CD4-positive, CD25-positive, alpha-beta regulatory T cell (primary cell): ENCODE data around the gene ZFR2. TPM values are rescaled to one million over a fixed set of nuclear protein-coding genes. Genes with fewer than 3 reads are reported as not detected.

Experiments used
- ATAC-seq, 2 donors: fragments of 150-1000 bp; cut with Tn5 transposase; one replicate each; pipeline ENCODE4 v1.10.0; 2021; ENCODE audit warnings: low read depth in 2 of 2, moderate number of reproducible peaks in 2 of 2, moderate library complexity in 1 of 2
- DNase-seq, 3 donors: peaks; one replicate each; pipeline versions ENCODE4 v3.0.0 to v3.0.0-alpha.2; 2012 to 2022; ENCODE audit warnings: mixed read lengths in 1 of 3
- H3K27ac ChIP-seq: one replicate; pipeline ENCODE4 v1.7.0; 2013; ENCODE audit warnings: mild to moderate bottlenecking, low read length; ENCODE audit not compliant: insufficient read depth, poor library complexity, severe bottlenecking
- H3K27me3 ChIP-seq: one replicate; pipeline ENCODE4 v1.7.0; 2013; ENCODE audit warnings: low read length; ENCODE audit not compliant: control insufficient read depth, insufficient read depth
- H3K36me3 ChIP-seq: one replicate; pipeline ENCODE4 v1.7.0; 2013; ENCODE audit warnings: mild to moderate bottlenecking, low read length, moderate library complexity; ENCODE audit not compliant: control insufficient read depth, insufficient read depth
- H3K4me1 ChIP-seq: 2 replicates; pipeline ENCODE4 v1.7.0; 2013; ENCODE audit warnings: mild to moderate bottlenecking, low read length; ENCODE audit not compliant: insufficient read depth, control insufficient read depth, poor library complexity, severe bottlenecking
- H3K4me3 ChIP-seq: one replicate; pipeline ENCODE4 v1.7.0; 2013; ENCODE audit warnings: low read depth, mild to moderate bottlenecking, low read length, moderate library complexity
- H3K9me3 ChIP-seq, 2 experiments: 1 replicate in 1 of 2; 2 replicates in 1 of 2; pipeline ENCODE4 v1.7.0; 2013; ENCODE audit warnings: low read length in 2 of 2, mild to moderate bottlenecking in 1 of 2, moderate library complexity in 1 of 2; ENCODE audit not compliant: control insufficient read depth in 2 of 2
- H3K27ac Mint-ChIP-seq, 3 donors: one replicate each; pipeline ENCODE4 v1.8.0; 2020 to 2022; ENCODE audit warnings: mild to moderate bottlenecking in 3 of 3, mixed read lengths in 3 of 3, moderate library complexity in 2 of 3
- H3K27me3 Mint-ChIP-seq: one replicate; pipeline ENCODE4 v1.8.0; 2022; ENCODE audit warnings: mild to moderate bottlenecking, mixed read lengths
- H3K36me3 Mint-ChIP-seq: one replicate; pipeline ENCODE4 v1.8.0; 2020; ENCODE audit warnings: mixed read lengths
- H3K4me1 Mint-ChIP-seq, 4 donors: one replicate each; pipeline ENCODE4 v1.8.0; 2020 to 2022; ENCODE audit warnings: mixed read lengths in 4 of 4, mild to moderate bottlenecking in 1 of 4
- H3K4me3 Mint-ChIP-seq, 4 donors: one replicate each; pipeline ENCODE4 v1.8.0; 2020 to 2022; ENCODE audit warnings: mild to moderate bottlenecking in 4 of 4, mixed read lengths in 4 of 4, moderate library complexity in 3 of 4
- H3K9me3 Mint-ChIP-seq, 7 donors: one replicate each; pipeline ENCODE4 v1.8.0; 2020 to 2022; ENCODE audit warnings: mixed read lengths in 7 of 7, mild to moderate bottlenecking in 3 of 7, moderate library complexity in 2 of 7
- polyA plus RNA-seq, 4 donors: library from polyadenylated mRNA; unstranded; fragments of 300-500 nt; fragmentation: Illumina TruSeq; gene quantifications; one replicate each; pipeline ENCODE4 v1.2.3, GENCODE V29; 2021
- total RNA-seq: library from RNA; stranded (reverse); gene quantifications from one replicate; pipeline ENCODE4 v1.2.3, GENCODE V29; 2022

ZFR2 gene
- total and polyA plus RNA-seq, 5 donors from 2014 or later = 0.06 to 1.3 (median 0.57) TPM; not detected in 1

DNA sequence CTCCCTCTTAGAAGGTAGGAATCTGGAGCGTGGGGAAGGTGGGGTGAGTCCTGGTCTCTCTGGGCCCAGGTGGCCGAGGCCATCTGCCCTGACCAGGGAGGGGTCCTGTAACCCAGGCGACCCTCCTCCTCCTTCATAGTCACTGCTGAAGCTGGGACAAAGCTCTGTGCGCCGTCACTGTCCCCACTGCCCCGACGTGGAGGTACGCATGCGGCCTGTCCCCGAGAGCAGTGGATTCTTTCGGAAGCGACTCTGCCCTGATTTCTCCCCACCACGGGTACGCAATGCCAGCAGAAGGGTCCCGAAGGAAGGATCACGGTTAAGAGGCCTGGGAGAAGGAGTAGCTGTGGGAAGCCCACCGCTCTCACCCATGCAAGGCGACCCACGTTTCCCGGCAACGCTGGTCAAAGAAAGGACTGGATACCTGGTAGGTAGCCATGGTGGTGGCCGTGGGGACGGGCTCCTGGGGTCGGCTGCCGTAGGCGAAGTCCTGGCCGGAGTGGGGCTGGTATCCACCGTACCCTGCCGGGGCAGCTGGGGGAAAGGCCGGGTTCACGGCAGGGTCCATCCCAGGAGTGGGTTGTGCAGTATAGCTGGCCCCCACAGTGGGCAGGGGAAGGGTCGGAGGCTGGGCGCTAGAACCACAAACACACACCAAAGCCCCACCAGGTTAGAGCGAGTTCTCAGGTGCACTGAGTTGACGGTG, 34.3 kb downstream of the ZFR2 start:
- Histone ChIP-seq H3K4me1 (no peaks in the 10 kb centered on the region), H3K9me3 (no peaks in the 10 kb centered on the region), H3K27ac (no peak overlapping the region), H3K4me3 (no peak overlapping the region), H3K27me3 (no peaks in the 10 kb centered on the region), H3K36me3 (no peaks in the 10 kb centered on the region)
- Mint-ChIP-seq H3K9me3 (peaks cover 0 to 2% (median 0%) of the 10 kb centered on the region in 7 donors), H3K36me3 (no peaks in the 10 kb centered on the region), H3K27ac (no peak overlapping the region), H3K4me3 (no peak overlapping the region), H3K4me1 (no peaks in the 10 kb centered on the region), H3K27me3 (no peaks in the 10 kb centered on the region)
- DNase-seq (no peak), ATAC-seq (no peak)

- DNase-seq (no peak), ATAC-seq (no peak)
- Histone ChIP-seq H3K36me3 (no peaks in the 10 kb centered on the region), H3K9me3 (no peaks in the 10 kb centered on the region), H3K27me3 (no peaks in the 10 kb centered on the region), H3K4me3 (no peak overlapping the region), H3K4me1 (no peaks in the 10 kb centered on the region), H3K27ac (no peak overlapping the region)
- H3K27me3 Mint-ChIP-seq = no peaks in the 10 kb centered on the region
- peaks cover 0 to 2% (median 0%) of the 10 kb centered on the region in 7 donors for H3K9me3 Mint-ChIP-seq
- H3K36me3 Mint-ChIP-seq = no peaks in the 10 kb centered on the region
- no peak overlapping the region for H3K4me3 Mint-ChIP-seq
- no peak overlapping the region for H3K27ac Mint-ChIP-seq
- no peaks in the 10 kb centered on the region for H3K4me1 Mint-ChIP-seq
Measured at GRCh38 chr19:3833578-3834348, 35.1 kb downstream of the ZFR2 start.

DNA sequence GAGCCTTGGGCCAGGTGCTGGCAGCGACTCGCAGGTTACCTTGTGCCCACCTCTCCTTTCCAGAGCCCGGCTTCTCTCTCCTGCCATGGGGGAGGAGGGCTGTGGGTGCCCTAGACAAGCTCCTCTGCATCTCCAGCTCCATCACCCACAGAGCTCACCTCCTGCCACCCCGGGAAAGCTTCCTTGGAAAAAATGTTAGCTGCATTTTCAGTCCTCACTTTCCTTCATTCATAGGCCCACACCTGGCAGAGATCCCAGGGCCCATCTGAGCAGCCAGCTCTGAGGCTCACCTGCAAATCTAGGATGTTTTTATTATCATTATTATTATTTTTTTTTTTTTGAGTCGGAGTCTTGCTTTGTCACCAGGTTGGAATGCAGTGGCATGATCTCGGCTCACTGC, 36.8 kb downstream of the ZFR2 start:
- H3K36me3 Mint-ChIP-seq = no peaks in the 10 kb centered on the region
- peaks cover 0 to 5% (median 2%) of the 10 kb centered on the region in 4 donors for H3K4me1 Mint-ChIP-seq
- Histone ChIP-seq H3K4me3 (no peak overlapping the region), H3K36me3 (no peaks in the 10 kb centered on the region), H3K27ac (no peak overlapping the region), H3K27me3 (no peaks in the 10 kb centered on the region), H3K4me1 (no peaks in the 10 kb centered on the region), H3K9me3 (no peaks in the 10 kb centered on the region)
- DNase-seq (no peak), ATAC-seq (no peak)
- H3K4me3 Mint-ChIP-seq = no peak overlapping the region
- no peaks in the 10 kb centered on the region for H3K9me3 Mint-ChIP-seq
- no peaks in the 10 kb centered on the region for H3K27me3 Mint-ChIP-seq
- H3K27ac Mint-ChIP-seq = no peak overlapping the region

DNA sequence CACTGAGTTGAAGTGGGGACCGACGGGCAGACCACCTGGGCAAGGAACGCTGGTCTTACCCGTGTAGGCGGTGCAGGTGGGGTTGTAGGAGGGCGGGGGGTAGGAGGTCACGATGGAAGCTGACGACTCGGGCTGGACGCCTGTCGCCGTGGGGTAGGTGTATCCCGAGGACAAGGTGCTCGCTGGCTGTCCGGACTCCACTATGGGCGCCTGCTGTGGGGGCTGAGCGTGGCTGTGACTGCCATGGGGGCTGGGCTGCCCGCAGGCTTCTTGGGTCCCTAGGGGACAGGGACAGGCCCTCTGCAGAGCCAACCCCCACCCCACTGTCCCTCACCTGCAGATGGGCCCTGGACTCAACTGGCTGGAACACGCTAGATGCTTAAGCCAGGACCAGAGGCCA, 37.2 kb downstream of the ZFR2 start:
- Mint-ChIP-seq H3K9me3 (no peaks in the 10 kb centered on the region), H3K4me1 (peaks cover 0 to 5% (median 2%) of the 10 kb centered on the region in 4 donors), H3K27me3 (no peaks in the 10 kb centered on the region), H3K4me3 (no peak overlapping the region), H3K27ac (no peak overlapping the region), H3K36me3 (no peaks in the 10 kb centered on the region)
- H3K9me3 ChIP-seq = no peaks in the 10 kb centered on the region
- ATAC-seq (no peak), DNase-seq (no peak)
- no peaks in the 10 kb centered on the region for H3K27me3 ChIP-seq
- no peaks in the 10 kb centered on the region for H3K36me3 ChIP-seq
- no peaks in the 10 kb centered on the region for H3K4me1 ChIP-seq
- no peak overlapping the region for H3K27ac ChIP-seq
- no peak overlapping the region for H3K4me3 ChIP-seq

GRCh38 chr19:3830621-3831589, 37.9 kb downstream of the ZFR2 start:
- H3K27ac Mint-ChIP-seq = no peak overlapping the region
- no peak for ATAC-seq
- H3K9me3 ChIP-seq = no peaks in the 10 kb centered on the region

DNA sequence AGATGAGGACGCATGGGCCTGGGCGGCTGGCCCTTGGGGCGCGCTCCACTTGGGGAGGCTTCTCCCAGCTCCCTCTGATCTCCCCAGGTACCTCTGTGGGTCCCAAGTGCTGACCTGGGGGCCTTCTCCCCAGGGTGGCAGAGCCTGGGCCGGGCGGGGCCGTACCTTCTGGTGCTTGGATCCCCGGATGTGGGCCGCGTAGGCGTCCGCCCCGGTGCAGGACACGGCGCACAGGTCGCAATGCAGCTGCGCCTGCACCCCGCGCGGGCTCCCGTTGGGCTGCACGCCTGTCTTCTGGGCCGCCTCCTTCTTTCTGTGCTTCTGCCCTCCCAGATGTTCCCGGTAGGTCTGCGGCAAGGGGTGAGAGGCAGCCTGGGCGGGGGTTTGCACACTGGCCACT, 41.5 kb downstream of the ZFR2 start:
- no peak overlapping the region for H3K27ac Mint-ChIP-seq
- Histone ChIP-seq H3K4me1 (peaks cover under 1% of the 10 kb centered on the region), H3K27ac (no peak overlapping the region), H3K27me3 (no peaks in the 10 kb centered on the region), H3K36me3 (no peaks in the 10 kb centered on the region), H3K9me3 (no peaks in the 10 kb centered on the region), H3K4me3 (no peak overlapping the region)
- H3K9me3 Mint-ChIP-seq = no peaks in the 10 kb centered on the region
- DNase-seq (no peak), ATAC-seq (no peak)
- H3K4me3 Mint-ChIP-seq = no peak overlapping the region
- H3K36me3 Mint-ChIP-seq = no peaks in the 10 kb centered on the region
- no peaks in the 10 kb centered on the region for H3K27me3 Mint-ChIP-seq
- peaks cover 0 to 5% (median 2%) of the 10 kb centered on the region in 4 donors for H3K4me1 Mint-ChIP-seq

More at GRCh38 chr19:3830621-3831589, 37.9 kb downstream of the ZFR2 start:
- Mint-ChIP-seq H3K27me3 (no peaks in the 10 kb centered on the region), H3K4me1 (peaks cover 0 to 5% (median 2%) of the 10 kb centered on the region in 4 donors), H3K9me3 (no peaks in the 10 kb centered on the region), H3K36me3 (no peaks in the 10 kb centered on the region), H3K4me3 (no peak overlapping the region)
- DNase-seq = no peak
- no peak overlapping the region for H3K4me3 ChIP-seq
- no peaks in the 10 kb centered on the region for H3K4me1 ChIP-seq
- no peaks in the 10 kb centered on the region for H3K36me3 ChIP-seq
- no peak overlapping the region for H3K27ac ChIP-seq
- no peaks in the 10 kb centered on the region for H3K27me3 ChIP-seq

GRCh38 chr19:3826163-3826562, 42.7 kb downstream of the ZFR2 start:
- Histone ChIP-seq H3K27ac (no peak overlapping the region), H3K4me3 (no peak overlapping the region), H3K36me3 (no peaks in the 10 kb centered on the region), H3K9me3 (no peaks in the 10 kb centered on the region), H3K27me3 (no peaks in the 10 kb centered on the region), H3K4me1 (peaks cover 8% of the 10 kb centered on the region)
- no peak for DNase-seq
- Mint-ChIP-seq H3K27me3 (no peaks in the 10 kb centered on the region), H3K4me1 (peaks cover 0 to 12% (median 9%) of the 10 kb centered on the region in 4 donors), H3K27ac (peak overlapping the region in 2 of 3 donors; percentile 42 to 60), H3K36me3 (no peaks in the 10 kb centered on the region), H3K9me3 (no peaks in the 10 kb centered on the region), H3K4me3 (no peak overlapping the region)
- no peak for ATAC-seq
